NOMO-1 treated with DMSO at 0.1 percent for 48 hours (cell line): ENCODE measurements around the gene APOLD1.
"Not testable (repeated sequence)": the region's sequence is repeated elsewhere in the genome, so short reads cannot be mapped to it uniquely, and the experiment has no call there.

Experiments
- DNase-seq: peaks from one replicate; lab custom pipeline; 2025; ENCODE audit not compliant: unreplicated experiment; lab: John Stamatoyannopoulos, UW

Gene APOLD1

DNA sequence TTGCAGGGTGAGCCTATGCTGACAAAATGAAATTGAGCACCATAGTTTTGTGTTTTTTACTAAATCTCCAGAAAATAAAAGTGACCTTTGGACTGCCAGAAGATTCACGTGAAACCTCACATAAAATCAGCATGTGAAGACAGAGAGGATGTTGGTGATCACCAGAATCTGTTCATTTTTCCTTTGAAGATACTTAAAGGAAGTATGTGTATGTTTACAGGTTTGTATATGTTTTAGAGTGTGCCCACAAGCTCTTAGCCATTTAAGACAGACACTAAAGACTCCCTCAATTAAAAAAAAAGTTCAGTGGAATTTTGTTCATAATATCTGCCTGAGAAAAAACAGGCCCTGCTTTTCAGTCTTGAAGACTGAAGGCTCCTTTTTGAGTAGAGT lies 53.5 kb downstream of the APOLD1 start:
- DNase-seq: no peak

- DNase-seq: not testable (repeated sequence)
These were observed 54.0 kb downstream of the APOLD1 start for GRCh38 chr12:12839439-12839838.

GRCh38 chr12:12839873-12840579 lies 54.6 kb downstream of the APOLD1 start:
- DNase-seq: no peak

GRCh38 chr12:12840580-12840899 lies 55.1 kb downstream of the APOLD1 start:
- DNase-seq: no peak
